Neuronal stem cell (in vitro differentiated cells): Measurements from ENCODE around the gene ANKRD2.

Source experiments
- DNase-seq: peaks from one replicate; pipeline ENCODE4 v3.0.0-alpha.2; 2013; ENCODE audit warnings: low spot score
- H2AFZ ChIP-seq: one replicate; pipeline ENCODE4 v1.6.1; 2013; ENCODE audit warnings: mild to moderate bottlenecking, low read length, inconsistent platforms
- H2AK5ac ChIP-seq: 2 replicates; pipeline ENCODE4 v1.6.1; 2013; ENCODE audit warnings: low read depth, mild to moderate bottlenecking, inconsistent platforms, low read length, moderate library complexity, mixed read lengths
- H2BK120ac ChIP-seq: 2 replicates; pipeline ENCODE4 v1.6.1; 2013; ENCODE audit warnings: low read depth, mild to moderate bottlenecking, inconsistent platforms, low read length, moderate library complexity, mixed read lengths
- H2BK12ac ChIP-seq: one replicate; pipeline ENCODE4 v1.6.1; 2013; ENCODE audit warnings: low read length, inconsistent platforms
- H2BK15ac ChIP-seq: 2 replicates; pipeline ENCODE4 v1.6.1; 2013; ENCODE audit warnings: mild to moderate bottlenecking, low read length, inconsistent platforms, mixed read lengths
- H2BK5ac ChIP-seq: one replicate; pipeline ENCODE4 v1.6.1; 2013; ENCODE audit warnings: inconsistent platforms, mild to moderate bottlenecking, low read length, moderate library complexity
- H3K14ac ChIP-seq: one replicate; pipeline ENCODE4 v1.6.1; 2013; ENCODE audit warnings: low read length, inconsistent platforms
- H3K18ac ChIP-seq: 2 replicates; pipeline ENCODE4 v1.6.1; 2013; ENCODE audit warnings: low read length, inconsistent platforms
- H3K23ac ChIP-seq: 2 replicates; pipeline ENCODE4 v1.6.1; 2013; ENCODE audit warnings: low read depth, mild to moderate bottlenecking, mixed read lengths, low read length, inconsistent platforms; ENCODE audit not compliant: poor library complexity
- H3K27ac ChIP-seq: replicated peaks from 3 replicates; pipeline ENCODE4 v1.5.1; 2013; ENCODE audit warnings: low read length, inconsistent platforms
- H3K27me3 ChIP-seq, 3 experiments: 2 replicates each; pipeline ENCODE4 v1.6.1; 2013; ENCODE audit warnings: low read length in 3 of 3, mild to moderate bottlenecking in 2 of 3, inconsistent platforms in 1 of 3, low read depth in 1 of 3, mixed read lengths in 1 of 3, moderate library complexity in 1 of 3; ENCODE audit not compliant: control insufficient read depth in 3 of 3, insufficient read depth in 3 of 3
- H3K36me3 ChIP-seq, 2 donors: replicated peaks in 1 of 2; 2 replicates each; pipeline ENCODE4 v1.6.1; 2013; ENCODE audit warnings: low read length in 2 of 2; ENCODE audit not compliant: control insufficient read depth in 2 of 2, insufficient read depth in 2 of 2
- H3K4ac ChIP-seq: 2 replicates; pipeline ENCODE4 v1.6.1; 2013; ENCODE audit warnings: inconsistent platforms, mild to moderate bottlenecking, low read length, moderate library complexity
- H3K4me1 ChIP-seq, 2 donors: 1 replicate in 1 of 2; 2 replicates in 1 of 2; pipeline ENCODE4 v1.6.1; 2013; ENCODE audit warnings: low read length in 2 of 2, low read depth in 1 of 2; ENCODE audit not compliant: control insufficient read depth in 2 of 2, insufficient read depth in 1 of 2
- H3K4me2 ChIP-seq: one replicate; pipeline ENCODE4 v1.6.1; 2013; ENCODE audit warnings: mild to moderate bottlenecking, low read length, inconsistent platforms; ENCODE audit not compliant: insufficient read depth, poor library complexity, severe bottlenecking
- H3K4me3 ChIP-seq, 2 donors: 2 replicates each; pipeline ENCODE4 v1.5.1; 2013; ENCODE audit warnings: low read length in 2 of 2, mild to moderate bottlenecking in 2 of 2, inconsistent platforms in 1 of 2, moderate library complexity in 1 of 2
- H3K79me1 ChIP-seq: one replicate; pipeline ENCODE4 v1.6.1; 2013; ENCODE audit warnings: low read depth, mild to moderate bottlenecking, inconsistent platforms, low read length, moderate library complexity
- H3K9ac ChIP-seq: one replicate; pipeline ENCODE4 v1.6.1; 2013; ENCODE audit warnings: mild to moderate bottlenecking, low read depth, low read length, inconsistent platforms; ENCODE audit not compliant: poor library complexity
- H3K9me3 ChIP-seq, 2 donors: replicated peaks in 1 of 2; 2 replicates each; pipeline versions ENCODE3 to v1.6.1; 2013; ENCODE audit warnings: low read length in 2 of 2, mild to moderate bottlenecking in 2 of 2, inconsistent platforms in 1 of 2, low read depth in 1 of 2, mixed read lengths in 1 of 2, moderate library complexity in 1 of 2; ENCODE audit not compliant: control insufficient read depth in 2 of 2, insufficient read depth in 1 of 2
- H4K8ac ChIP-seq: one replicate; pipeline ENCODE4 v1.6.1; 2013; ENCODE audit warnings: low read depth, mild to moderate bottlenecking, inconsistent platforms, low read length, moderate library complexity
- H4K91ac ChIP-seq: one replicate; pipeline ENCODE4 v1.6.1; 2013; ENCODE audit warnings: low read length, low read depth, mild to moderate bottlenecking, inconsistent platforms; ENCODE audit not compliant: poor library complexity
- WGBS, 2 donors: extraction: QIAGEN DNeasy Blood & Tissue Kit; methylation state at CpG; one replicate each; pipeline ENCODE4 v1.1.7; 2013; ENCODE audit warnings: missing lambda C conversion rate in 2 of 2, mixed read lengths in 1 of 2; ENCODE audit not compliant: insufficient read length in 2 of 2, insufficient replicate concordance in 1 of 2; ENCODE audit errors: extremely low coverage in 2 of 2; 5-methylcytosine and 5-hydroxymethylcytosine counted together

ANKRD2 gene

DNA sequence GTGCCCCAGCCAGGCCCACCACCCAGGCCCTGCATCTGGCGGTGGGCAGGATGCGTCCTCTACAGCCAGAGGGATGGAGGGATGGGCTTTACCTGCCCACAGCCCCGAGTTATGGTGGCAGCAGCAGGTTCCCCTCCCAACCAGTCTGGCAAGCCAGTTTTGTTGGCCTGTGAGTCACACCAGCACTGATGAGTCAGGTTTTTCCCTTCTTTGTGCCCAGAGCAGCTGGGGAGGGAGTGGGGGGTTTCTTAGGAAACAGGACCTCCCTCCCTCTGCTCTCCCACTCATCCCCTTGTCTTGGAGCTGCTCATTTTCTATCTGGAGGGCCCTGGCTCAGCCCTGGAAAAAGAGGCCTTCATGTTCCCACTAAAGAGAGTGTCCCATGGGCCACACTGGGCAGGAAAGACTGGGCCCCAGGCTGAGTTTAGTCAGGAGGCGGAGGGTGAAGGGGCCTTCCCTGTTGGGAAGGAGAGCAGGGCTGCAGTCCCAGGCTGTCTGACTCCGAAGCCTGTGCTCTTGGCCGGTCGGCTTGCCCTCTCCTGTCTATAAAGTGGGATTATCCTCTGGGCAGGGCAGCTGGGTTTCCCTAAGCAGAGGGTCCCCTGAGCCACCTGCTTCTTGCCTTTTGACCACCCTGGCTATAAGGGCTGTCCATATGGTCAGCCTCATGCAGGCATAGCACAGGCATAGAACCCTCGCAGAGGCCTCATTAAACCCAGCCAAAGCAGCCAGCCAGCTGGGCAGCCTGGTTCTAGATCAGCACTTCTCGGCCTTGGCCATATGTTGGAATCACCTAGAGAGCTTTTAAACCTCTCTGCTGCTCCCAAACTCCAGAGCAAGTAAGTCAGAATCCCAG is 30.2 kb upstream of the ANKRD2 start:
- H3K4me1 ChIP-seq, result peaks cover 22 to 26% of the 10 kb centered on the region in 2 donors
- WGBS, 2 donors, result no CpG with 5 or more reads among the region's 9 CpGs
- no peak for DNase-seq

GRCh38 chr10:97543025-97543546 is 29.5 kb upstream of the ANKRD2 start:
- Histone ChIP-seq H2BK120ac (peak overlapping the region; percentile 33), H4K91ac (no peak overlapping the region), H2BK12ac (no peak overlapping the region), H3K36me3 (no peaks in the 10 kb centered on the region), H3K27me3 (no peaks in the 10 kb centered on the region), H3K27ac (peak overlapping the region; percentile 86), H3K9ac (peak overlapping the region; percentile 17), H2BK5ac (no peak overlapping the region), H3K4me2 (no peak overlapping the region), H4K8ac (no peak overlapping the region), H3K14ac (no peak overlapping the region), H3K79me1 (no peaks in the 10 kb centered on the region), H3K4me3 (no peak overlapping the region), H2AFZ (peak overlapping the region; percentile 63), H3K23ac (no peak overlapping the region), H3K4ac (peak overlapping the region; percentile 2), H3K4me1 (peaks cover 25 to 26% of the 10 kb centered on the region in 2 donors), H2AK5ac (peak overlapping the region; percentile 36), H2BK15ac (peak overlapping the region; percentile 69), H3K18ac (peak overlapping the region; percentile 22), H3K9me3 (no peaks in the 10 kb centered on the region)
- DNase-seq, result no peak
- no CpG with 5 or more reads among the region's 10 CpGs for WGBS, 2 donors

More for the DNA sequence above, 30.2 kb upstream of the ANKRD2 start:
- H3K18ac ChIP-seq, result peak overlapping the region; percentile 88
- peak overlapping the region; percentile 63 for H2AFZ ChIP-seq
- H2AK5ac ChIP-seq, result peak overlapping the region; percentile 36
- H3K4ac ChIP-seq, result no peak overlapping the region
- H3K27me3 ChIP-seq, result no peaks in the 10 kb centered on the region
- no peak overlapping the region for H3K9ac ChIP-seq
- H3K36me3 ChIP-seq, result no peaks in the 10 kb centered on the region
- peak overlapping the region; percentile 29 for H3K23ac ChIP-seq
- peak overlapping the region; percentile 86 for H4K91ac ChIP-seq
- H3K4me2 ChIP-seq, result no peak overlapping the region
- H3K27ac ChIP-seq, result peak overlapping the region; percentile 86
- peak overlapping the region; percentile 33 for H2BK120ac ChIP-seq
- H3K79me1 ChIP-seq, result no peaks in the 10 kb centered on the region
- H2BK12ac ChIP-seq, result no peak overlapping the region
- H2BK5ac ChIP-seq, result peak overlapping the region; percentile 69
- no peak overlapping the region for H4K8ac ChIP-seq
- peak overlapping the region; percentile 69 for H2BK15ac ChIP-seq
- no peaks in the 10 kb centered on the region for H3K9me3 ChIP-seq
- no peak overlapping the region for H3K4me3 ChIP-seq
- H3K14ac ChIP-seq, result no peak overlapping the region

GRCh38 chr10:97546456-97547270 is 25.9 kb upstream of the ANKRD2 start:
- Histone ChIP-seq H3K23ac (no peak overlapping the region), H3K18ac (no peak overlapping the region), H3K79me1 (no peaks in the 10 kb centered on the region), H3K4me1 (peaks cover 39 to 42% of the 10 kb centered on the region in 2 donors), H2AK5ac (peak overlapping the region; percentile 20), H2BK12ac (no peak overlapping the region), H3K27ac (no peak overlapping the region), H3K27me3 (no peaks in the 10 kb centered on the region), H2BK5ac (no peak overlapping the region), H3K4ac (no peak overlapping the region), H4K8ac (no peak overlapping the region), H3K9me3 (no peaks in the 10 kb centered on the region), H2AFZ (no peak overlapping the region), H2BK120ac (no peak overlapping the region), H3K14ac (no peak overlapping the region), H3K36me3 (no peaks in the 10 kb centered on the region), H3K4me2 (no peak overlapping the region), H4K91ac (no peak overlapping the region), H2BK15ac (no peak overlapping the region), H3K4me3 (no peak overlapping the region), H3K9ac (no peak overlapping the region)
- no CpG with 5 or more reads among the region's 18 CpGs for WGBS, 2 donors
- no peak for DNase-seq

DNA sequence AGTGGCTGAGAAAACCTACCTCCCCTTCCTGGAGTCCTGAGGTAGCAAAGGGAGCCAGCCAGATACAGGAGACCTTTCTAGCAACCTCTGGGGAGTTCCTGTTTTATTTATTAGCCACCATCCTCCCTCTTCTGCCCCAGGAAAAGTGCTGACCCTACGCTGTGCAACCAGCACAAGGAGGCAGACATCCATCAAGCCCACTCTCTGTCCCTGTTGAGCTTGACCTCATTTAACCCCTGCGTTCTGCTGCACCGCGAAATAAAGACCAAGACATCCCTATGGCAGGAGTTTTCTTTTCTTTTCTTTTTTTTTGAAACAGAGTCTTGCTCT is 25.3 kb upstream of the ANKRD2 start:
- no peak overlapping the region for H3K9ac ChIP-seq
- H3K79me1 ChIP-seq, result no peaks in the 10 kb centered on the region
- no peak for DNase-seq
- no CpG with 5 or more reads among the region's 4 CpGs for WGBS, 2 donors
- no peak overlapping the region for H3K14ac ChIP-seq
- H3K9me3 ChIP-seq, result no peaks in the 10 kb centered on the region
- H3K23ac ChIP-seq, result no peak overlapping the region
- no peak overlapping the region for H3K4me3 ChIP-seq
- H4K8ac ChIP-seq, result no peak overlapping the region
- H2AK5ac ChIP-seq, result peak overlapping the region; percentile 20
- no peak overlapping the region for H2BK12ac ChIP-seq
- H2BK15ac ChIP-seq, result no peak overlapping the region
- peaks cover 35 to 38% of the 10 kb centered on the region in 2 donors for H3K4me1 ChIP-seq
- H3K18ac ChIP-seq, result no peak overlapping the region
- H2BK5ac ChIP-seq, result no peak overlapping the region
- H2BK120ac ChIP-seq, result no peak overlapping the region
- H3K4me2 ChIP-seq, result no peak overlapping the region
- H3K36me3 ChIP-seq, result no peaks in the 10 kb centered on the region
- H3K4ac ChIP-seq, result no peak overlapping the region
- no peak overlapping the region for H2AFZ ChIP-seq
- H3K27me3 ChIP-seq, result no peaks in the 10 kb centered on the region
- no peak overlapping the region for H3K27ac ChIP-seq
- H4K91ac ChIP-seq, result no peak overlapping the region
